Caco-2 (cell line): Measurements from ENCODE around the gene SDF2L1. TPM values are rescaled to one million over a fixed set of nuclear protein-coding genes. Genes with fewer than 3 reads are reported as not detected.
"Not testable (repeated sequence)": the region's sequence is repeated elsewhere in the genome, so short reads cannot be mapped to it uniquely, and the experiment has no call there.

Experiments
- BruUV-seq: library from RNA; stranded (reverse); fragments of 400-500 nt; replicated peaks from 2 replicates; lab custom pipeline; 2021; lab: Mats Ljungman, UMichigan
- CTCF ChIA-PET: fragments of 300-600 bp; sonication (Branson Sonifier 250); formaldehyde crosslinking; loops from one replicate; lab custom pipeline; 2022; ENCODE audit warnings: antibody characterized with exemption; lab: Charles Lee
- POLR2A ChIA-PET: fragments of 300-600 bp; sonication (Branson Sonifier 250); formaldehyde crosslinking; loops from one replicate; lab custom pipeline; 2022; ENCODE audit warnings: antibody characterized with exemption; lab: Charles Lee
- DNase-seq, 2 experiments: peaks; one replicate each; pipeline versions ENCODE4 v3.0.0 to v3.0.0-alpha.2; 2020 to 2022
- H3K27me3 ChIP-seq: replicated peaks from 2 replicates; pipeline ENCODE4 v1.6.0; 2011; ENCODE audit warnings: low read length; ENCODE audit not compliant: control insufficient read depth, insufficient read depth
- H3K36me3 ChIP-seq: 2 replicates; pipeline ENCODE4 v1.5.1; 2011; ENCODE audit warnings: low read length; ENCODE audit not compliant: control insufficient read depth, insufficient read depth
- H3K4me1 ChIP-seq: fragments of 250-450 bp; sonication (Bioruptor Pico); 2 replicates; pipeline ENCODE4 v1.5.1; 2020; ENCODE audit warnings: mild to moderate bottlenecking
- H3K4me3 ChIP-seq: 2 replicates; pipeline ENCODE4 v1.5.1; 2011; ENCODE audit warnings: low read depth, mild to moderate bottlenecking, control low read depth, low read length
- H3K9me3 ChIP-seq: fragments of 250-450 bp; sonication (Bioruptor Pico); 2 replicates; pipeline ENCODE4 v1.5.1; 2020; ENCODE audit warnings: mild to moderate bottlenecking, moderate library complexity
- H3K27ac Mint-ChIP-seq: one replicate; pipeline ENCODE4 v1.8.0; 2022; ENCODE audit warnings: mixed read lengths; ENCODE audit not compliant: unreplicated experiment
- H3K27me3 Mint-ChIP-seq: one replicate; pipeline ENCODE4 v1.8.0; 2022; ENCODE audit warnings: mixed read lengths; ENCODE audit not compliant: insufficient read depth, unreplicated experiment
- H3K36me3 Mint-ChIP-seq: one replicate; pipeline ENCODE4 v1.8.0; 2022; ENCODE audit warnings: mild to moderate bottlenecking, mixed read lengths; ENCODE audit not compliant: insufficient read depth, unreplicated experiment
- H3K4me1 Mint-ChIP-seq: one replicate; pipeline ENCODE4 v1.8.0; 2022; ENCODE audit warnings: low read depth, mixed read lengths; ENCODE audit not compliant: unreplicated experiment
- H3K4me3 Mint-ChIP-seq: one replicate; pipeline ENCODE4 v1.8.0; 2022; ENCODE audit warnings: mild to moderate bottlenecking, moderate library complexity, mixed read lengths; ENCODE audit not compliant: unreplicated experiment
- H3K9me3 Mint-ChIP-seq: one replicate; pipeline ENCODE4 v1.8.0; 2022; ENCODE audit warnings: mixed read lengths; ENCODE audit not compliant: unreplicated experiment
- intact Hi-C: fragments of 100-400 bp; cut with micrococcal nuclease; formaldehyde crosslinking; loops from one replicate; pipeline ENCODE4 v1.10.0; 2022; ENCODE audit not compliant: unreplicated experiment
- total RNA-seq: library from RNA; stranded (reverse); gene quantifications from 2 replicates; pipeline ENCODE4 v1.2.3, GENCODE V29; 2022
- TF ChIP-seq, protein P1 (sequence below), 2 experiments: fragments of 200-600 bp in 1 of 2; IDR thresholded peaks; 1 replicate in 1 of 2; 2 replicates in 1 of 2; pipeline versions ENCODE4 v1.5.1 to v1.8.0; 2011 to 2022; ENCODE audit warnings: antibody characterized with exemption in 1 of 2, control low read depth in 1 of 2, inconsistent platforms in 1 of 2, low read depth in 1 of 2, low read length in 1 of 2, mild to moderate bottlenecking in 1 of 2, moderate library complexity in 1 of 2; ENCODE audit not compliant: insufficient read depth in 1 of 2, severe bottlenecking in 1 of 2, unreplicated experiment in 1 of 2

The SDF2L1 gene
- total RNA-seq, 1 experiment from 2014 or later = 48.5 TPM

DNA sequence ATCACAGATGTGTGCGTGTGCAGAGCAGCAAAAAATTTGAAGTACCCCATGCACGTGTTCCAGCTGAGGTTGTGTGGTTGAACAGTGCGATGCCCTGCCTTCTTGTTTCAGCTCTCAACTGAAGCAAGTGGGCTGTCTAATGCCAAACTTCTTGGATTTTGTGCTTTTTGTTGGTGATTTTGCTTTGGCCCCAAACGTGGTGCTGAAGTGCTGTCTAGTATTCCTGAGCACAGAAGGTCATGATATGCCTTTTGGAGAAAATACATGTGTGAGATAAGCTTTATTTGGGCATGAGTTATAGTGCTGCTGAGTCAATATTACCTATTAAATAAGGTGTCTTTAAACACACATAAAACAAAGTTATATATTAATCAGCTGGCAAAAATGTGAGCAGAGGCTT is 26.4 kb upstream of the SDF2L1 start:
- CTCF ChIA-PET = interaction anchor here (1.3 kb wide), 1 partner anchor 14 kb away, joined by 6 read pairs; the partner anchor contains the start of gene YDJC
- no peak overlapping the region for H3K4me3 Mint-ChIP-seq
- Histone ChIP-seq H3K4me1 (peaks cover 5% of the 10 kb centered on the region; the same call in 1 of the 2 replicates), H3K36me3 (peaks cover 1% of the 10 kb centered on the region), H3K9me3 (no peaks in the 10 kb centered on the region), H3K4me3 (no peak overlapping the region), H3K27me3 (no peaks in the 10 kb centered on the region)
- no TSS peak for BruUV-seq
- intact Hi-C loops = no loop called here
- H3K36me3 Mint-ChIP-seq = peaks cover 64% of the 10 kb centered on the region
- no peaks in the 10 kb centered on the region for H3K4me1 Mint-ChIP-seq
- H3K9me3 Mint-ChIP-seq = no peaks in the 10 kb centered on the region
- POLR2A ChIA-PET = interaction anchor here (0.6 to 0.7 kb wide), 2 partner anchors 9 to 175 kb away, joined by 3 to 5 read pairs; no protein-coding TSS in a partner anchor
- DNase-seq = no peak
- no peaks in the 10 kb centered on the region for H3K27me3 Mint-ChIP-seq
- TF ChIP-seq, protein P1, sequence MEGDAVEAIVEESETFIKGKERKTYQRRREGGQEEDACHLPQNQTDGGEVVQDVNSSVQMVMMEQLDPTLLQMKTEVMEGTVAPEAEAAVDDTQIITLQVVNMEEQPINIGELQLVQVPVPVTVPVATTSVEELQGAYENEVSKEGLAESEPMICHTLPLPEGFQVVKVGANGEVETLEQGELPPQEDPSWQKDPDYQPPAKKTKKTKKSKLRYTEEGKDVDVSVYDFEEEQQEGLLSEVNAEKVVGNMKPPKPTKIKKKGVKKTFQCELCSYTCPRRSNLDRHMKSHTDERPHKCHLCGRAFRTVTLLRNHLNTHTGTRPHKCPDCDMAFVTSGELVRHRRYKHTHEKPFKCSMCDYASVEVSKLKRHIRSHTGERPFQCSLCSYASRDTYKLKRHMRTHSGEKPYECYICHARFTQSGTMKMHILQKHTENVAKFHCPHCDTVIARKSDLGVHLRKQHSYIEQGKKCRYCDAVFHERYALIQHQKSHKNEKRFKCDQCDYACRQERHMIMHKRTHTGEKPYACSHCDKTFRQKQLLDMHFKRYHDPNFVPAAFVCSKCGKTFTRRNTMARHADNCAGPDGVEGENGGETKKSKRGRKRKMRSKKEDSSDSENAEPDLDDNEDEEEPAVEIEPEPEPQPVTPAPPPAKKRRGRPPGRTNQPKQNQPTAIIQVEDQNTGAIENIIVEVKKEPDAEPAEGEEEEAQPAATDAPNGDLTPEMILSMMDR (IDR thresholded peaks at IDR 0.05; ENCODE audit: insufficient read depth in 1 of 2, low read depth in 1 of 2, low read length in 1 of 2, severe bottlenecking in 1 of 2, unreplicated experiment in 1 of 2) = no peak
- no peak overlapping the region for H3K27ac Mint-ChIP-seq

DNA sequence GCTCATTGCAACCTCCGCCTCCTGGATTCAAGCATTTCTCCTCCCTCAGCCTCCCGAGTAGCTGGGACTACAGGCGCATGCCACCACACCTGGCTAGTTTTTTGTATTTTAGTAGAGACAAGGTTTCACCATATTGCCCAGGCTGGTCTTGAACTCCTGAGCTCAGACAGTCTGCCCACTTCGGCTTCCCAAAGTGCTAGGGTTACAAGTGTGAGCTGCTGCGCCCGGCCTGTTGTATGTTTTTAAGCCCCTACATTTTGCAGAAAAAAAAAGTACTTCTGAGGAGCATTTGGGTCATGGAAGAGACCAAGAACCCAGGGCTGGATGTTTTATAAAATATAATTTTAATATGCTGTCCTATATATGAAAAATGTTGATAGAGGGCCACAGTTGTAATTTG is 24.8 kb upstream of the SDF2L1 start:
- H3K4me3 ChIP-seq, H3K27me3 Mint-ChIP-seq, H3K9me3 Mint-ChIP-seq, BruUV-seq, POLR2A ChIA-PET, H3K27me3 ChIP-seq, CTCF ChIA-PET, H3K4me1 ChIP-seq, H3K4me1 Mint-ChIP-seq, H3K36me3 ChIP-seq, DNase-seq, H3K27ac Mint-ChIP-seq, intact Hi-C loops, H3K9me3 ChIP-seq, H3K4me3 Mint-ChIP-seq: not testable (repeated sequence)
- H3K36me3 Mint-ChIP-seq = peaks cover 78% of the 10 kb centered on the region

DNA sequence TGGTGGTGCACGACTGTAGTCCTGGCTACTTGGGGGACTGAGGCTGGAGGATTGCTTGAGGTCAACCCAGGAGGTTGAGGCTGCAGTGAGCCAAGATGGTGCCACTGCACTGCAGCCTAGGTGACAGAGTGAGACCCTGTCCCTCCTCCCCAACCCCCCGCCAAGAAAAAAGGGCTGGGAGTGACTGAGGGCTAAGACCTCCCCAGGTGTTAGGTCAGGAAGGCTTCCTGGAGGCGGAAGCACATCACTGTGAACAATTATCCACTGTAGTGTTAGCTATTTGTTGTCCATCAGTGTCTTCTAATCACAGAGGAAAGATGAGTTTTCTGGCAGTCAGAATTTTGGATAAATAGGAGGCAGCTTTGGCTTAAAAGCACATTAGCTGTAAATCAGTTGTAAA is 21.1 kb upstream of the SDF2L1 start:
- Mint-ChIP-seq H3K36me3 (peaks cover 78% of the 10 kb centered on the region), H3K27me3 (no peaks in the 10 kb centered on the region), H3K9me3 (no peaks in the 10 kb centered on the region), H3K4me3 (no peak overlapping the region), H3K4me1 (peaks cover 11% of the 10 kb centered on the region), H3K27ac (no peak overlapping the region)
- intact Hi-C loops = no loop called here
- CTCF ChIA-PET = interaction anchor here (1.1 kb wide), 1 partner anchor 26 kb away, joined by 3 read pairs; no protein-coding TSS in a partner anchor
- TF ChIP-seq, protein P1 (IDR thresholded peaks at IDR 0.05; ENCODE audit: insufficient read depth in 1 of 2, low read depth in 1 of 2, low read length in 1 of 2, severe bottlenecking in 1 of 2, unreplicated experiment in 1 of 2) = no peak
- Histone ChIP-seq H3K4me1 (peaks cover under 1% of the 10 kb centered on the region; the same call in 1 of the 2 replicates), H3K4me3 (no peak overlapping the region), H3K27me3 (no peaks in the 10 kb centered on the region), H3K36me3 (no peaks in the 10 kb centered on the region; the same call in 1 of the 2 replicates), H3K9me3 (no peaks in the 10 kb centered on the region)
- BruUV-seq = no TSS peak
- POLR2A ChIA-PET = no interaction called here
- DNase-seq = no peak
